Measurements from ENCODE around the gene HNRNPA2B1. TPM values are rescaled to one million over a fixed set of nuclear protein-coding genes. Genes with fewer than 3 reads are reported as not detected.
"Not testable (repeated sequence)": the region's sequence is repeated elsewhere in the genome, so short reads cannot be mapped to it uniquely, and the experiment has no call there.

HNRNPA2B1 gene
- total RNA-seq, 1 donor from 2014 or later: 353 TPM

GRCh38 chr7:26187380-26188205 lies 13.0 kb downstream of the HNRNPA2B1 start:
- intact Hi-C loops (cut with DNase I): no loop called here
- no peak for DNase-seq (ENCODE audit: low spot score)

GRCh38 chr7:26186364-26187311 lies 13.9 kb downstream of the HNRNPA2B1 start:
- intact Hi-C loops (cut with DNase I): no loop called here
- no peak for DNase-seq (ENCODE audit: low spot score)

GRCh38 chr7:26185844-26186180 lies 14.7 kb downstream of the HNRNPA2B1 start:
- intact Hi-C loops (cut with DNase I): no loop called here
- DNase-seq (ENCODE audit: low spot score): no peak

- intact Hi-C loops (cut with DNase I): no loop called here
- no peak for DNase-seq (ENCODE audit: low spot score)
These were observed 15.3 kb downstream of the HNRNPA2B1 start for GRCh38 chr7:26185131-26185843.

DNA sequence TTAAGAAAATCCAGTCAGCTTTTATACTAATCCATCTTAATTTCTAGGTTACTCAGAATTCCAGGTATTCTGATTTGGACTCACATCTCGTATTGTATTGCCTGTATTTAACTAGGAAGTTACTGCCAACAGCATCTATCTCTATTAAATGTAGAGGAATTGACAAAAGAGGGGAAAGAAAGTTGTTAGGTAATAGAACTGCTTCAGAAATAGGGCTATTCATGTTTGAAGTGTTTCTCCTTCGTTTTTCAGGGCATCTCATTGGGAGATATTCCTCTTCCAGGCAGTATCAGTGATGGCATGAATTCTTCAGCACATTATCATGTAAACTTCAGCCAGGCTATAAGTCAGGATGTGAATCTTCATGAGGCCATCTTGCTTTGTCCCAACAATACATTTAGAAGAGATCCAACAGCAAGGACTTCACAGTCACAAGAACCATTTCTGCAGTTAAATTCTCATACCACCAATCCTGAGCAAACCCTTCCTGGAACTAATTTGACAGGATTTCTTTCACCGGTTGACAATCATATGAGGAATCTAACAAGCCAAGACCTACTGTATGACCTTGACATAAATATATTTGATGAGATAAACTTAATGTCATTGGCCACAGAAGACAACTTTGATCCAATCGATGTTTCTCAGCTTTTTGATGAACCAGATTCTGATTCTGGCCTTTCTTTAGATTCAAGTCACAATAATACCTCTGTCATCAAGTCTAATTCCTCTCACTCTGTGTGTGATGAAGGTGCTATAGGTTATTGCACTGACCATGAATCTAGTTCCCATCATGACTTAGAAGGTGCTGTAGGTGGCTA lies 16.1 kb downstream of the HNRNPA2B1 start:
- DNase-seq (ENCODE audit: low spot score); intact Hi-C loops (cut with DNase I): not testable (repeated sequence)

- no peak for DNase-seq (ENCODE audit: low spot score)
- intact Hi-C loops (cut with DNase I): no loop called here
These were observed 16.8 kb downstream of the HNRNPA2B1 start for GRCh38 chr7:26183545-26184280.

DNA sequence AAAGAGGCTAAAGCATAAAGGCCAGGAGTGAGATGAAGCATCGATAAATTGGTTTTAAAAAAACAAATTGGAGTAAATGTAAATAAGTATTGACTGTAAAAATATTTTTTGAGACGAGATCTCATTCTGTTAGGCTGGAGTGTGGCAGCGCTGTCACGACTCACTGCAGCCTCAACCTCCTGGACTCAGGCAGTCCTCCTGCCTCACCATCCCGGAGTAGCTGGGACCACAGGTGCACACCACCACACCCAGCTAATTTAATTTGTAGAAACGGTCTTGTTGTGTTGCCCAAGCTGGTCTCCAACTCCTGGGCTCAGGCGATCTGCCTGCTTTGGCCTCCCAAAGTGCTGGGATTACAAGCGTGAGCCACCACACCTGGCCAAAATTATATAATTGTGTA lies 17.8 kb downstream of the HNRNPA2B1 start:
- intact Hi-C loops (cut with DNase I): no loop called here
- DNase-seq (ENCODE audit: low spot score): no peak

DNA sequence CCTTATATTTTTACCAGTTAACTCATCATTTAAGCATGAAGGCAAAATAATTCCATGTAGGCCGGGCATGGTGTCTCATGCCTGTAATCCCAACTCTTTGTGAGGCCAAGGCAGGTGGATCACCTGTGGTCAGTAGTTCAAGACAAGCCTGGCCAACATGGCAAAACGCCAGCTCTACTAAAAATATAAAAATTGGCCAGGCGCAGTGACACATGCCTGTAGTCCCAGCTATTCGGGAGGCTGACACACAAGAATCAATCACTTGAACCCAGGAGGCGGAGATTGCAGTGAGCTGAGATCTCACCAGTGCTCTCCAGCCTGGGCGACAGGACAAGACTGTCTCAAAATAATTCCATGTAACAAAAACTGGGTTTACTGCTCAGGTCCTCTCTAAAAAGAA lies 18.3 kb downstream of the HNRNPA2B1 start:
- intact Hi-C loops (cut with DNase I): no loop called here
- DNase-seq (ENCODE audit: low spot score): no peak

GRCh38 chr7:26181474-26182227 lies 18.9 kb downstream of the HNRNPA2B1 start:
- no peak for DNase-seq (ENCODE audit: low spot score)
- intact Hi-C loops (cut with DNase I): no loop called here

DNA sequence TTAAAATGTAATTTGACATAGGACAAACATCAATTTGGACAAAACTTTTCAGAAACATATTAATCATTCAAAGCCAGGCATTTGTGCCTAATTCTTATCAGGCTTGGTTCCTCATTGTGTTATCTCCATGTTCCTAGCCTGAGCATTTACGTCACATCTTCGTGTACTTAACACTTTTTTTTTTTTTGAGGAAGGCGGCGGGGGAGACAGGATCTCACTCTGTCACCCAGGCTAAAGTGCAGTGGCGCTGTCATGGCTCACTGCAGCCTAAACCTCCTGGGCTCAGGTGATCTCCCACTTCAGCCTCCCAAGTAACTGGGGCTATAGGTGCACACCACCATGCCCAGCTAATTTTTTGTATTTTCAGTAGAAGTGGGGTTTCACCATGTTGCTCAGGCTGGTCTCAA lies 19.8 kb downstream of the HNRNPA2B1 start:
- intact Hi-C loops (cut with DNase I): no loop called here
- DNase-seq (ENCODE audit: low spot score): no peak

DNA sequence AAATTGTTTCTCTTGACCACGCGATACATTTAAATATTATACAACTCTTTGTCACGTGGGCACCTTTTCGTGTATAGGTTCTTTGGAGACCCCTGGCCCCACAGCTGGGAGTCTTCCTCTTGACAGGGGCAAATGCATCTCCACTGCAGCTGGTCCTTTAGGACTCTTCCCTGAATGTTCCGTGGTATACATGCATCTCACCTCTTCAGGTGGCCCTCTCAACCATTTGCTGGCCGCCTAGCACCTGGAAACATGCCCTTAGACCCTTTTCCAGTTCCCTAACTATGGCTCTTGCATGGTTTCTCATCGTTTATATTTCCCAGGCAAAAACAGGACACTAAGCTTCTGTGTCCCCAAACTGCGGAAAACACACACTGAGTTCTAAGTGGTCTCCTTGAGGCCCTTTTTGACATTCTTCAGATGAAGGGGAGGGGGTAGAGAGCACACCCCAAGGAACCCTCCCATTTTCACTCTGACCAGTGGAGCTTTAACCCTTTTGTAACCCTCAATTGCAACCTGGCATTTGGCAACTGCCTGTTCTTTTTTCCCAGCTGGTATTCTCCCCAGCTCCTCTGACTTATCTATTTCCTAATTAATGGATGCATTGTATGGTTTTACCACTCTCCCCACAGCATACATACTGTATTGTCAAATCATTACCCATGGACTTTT lies 20.6 kb downstream of the HNRNPA2B1 start:
- intact Hi-C loops (cut with DNase I): no loop called here
- no peak for DNase-seq (ENCODE audit: low spot score)

DNA sequence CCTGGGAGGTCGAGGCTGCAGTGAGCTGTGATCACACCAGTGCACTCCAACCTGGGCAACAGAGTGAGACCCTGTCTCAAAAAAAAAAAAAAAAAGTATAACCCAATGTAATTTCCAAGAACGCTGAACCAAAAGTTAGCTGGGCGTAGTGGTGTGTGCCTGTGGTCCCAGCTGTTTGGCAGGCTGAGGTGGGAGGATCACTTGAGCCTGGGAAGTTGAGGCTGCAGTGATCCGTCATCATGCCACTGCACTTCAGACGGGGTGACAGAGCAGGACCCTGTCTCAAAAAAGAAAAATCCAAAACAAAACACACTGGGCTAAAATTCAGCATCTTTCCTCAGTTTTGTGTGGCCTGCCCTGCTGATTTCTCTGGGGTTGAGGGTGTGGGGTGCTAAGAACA lies 21.1 kb downstream of the HNRNPA2B1 start:
- no peak for DNase-seq (ENCODE audit: low spot score)
- intact Hi-C loops (cut with DNase I): no loop called here

DNA sequence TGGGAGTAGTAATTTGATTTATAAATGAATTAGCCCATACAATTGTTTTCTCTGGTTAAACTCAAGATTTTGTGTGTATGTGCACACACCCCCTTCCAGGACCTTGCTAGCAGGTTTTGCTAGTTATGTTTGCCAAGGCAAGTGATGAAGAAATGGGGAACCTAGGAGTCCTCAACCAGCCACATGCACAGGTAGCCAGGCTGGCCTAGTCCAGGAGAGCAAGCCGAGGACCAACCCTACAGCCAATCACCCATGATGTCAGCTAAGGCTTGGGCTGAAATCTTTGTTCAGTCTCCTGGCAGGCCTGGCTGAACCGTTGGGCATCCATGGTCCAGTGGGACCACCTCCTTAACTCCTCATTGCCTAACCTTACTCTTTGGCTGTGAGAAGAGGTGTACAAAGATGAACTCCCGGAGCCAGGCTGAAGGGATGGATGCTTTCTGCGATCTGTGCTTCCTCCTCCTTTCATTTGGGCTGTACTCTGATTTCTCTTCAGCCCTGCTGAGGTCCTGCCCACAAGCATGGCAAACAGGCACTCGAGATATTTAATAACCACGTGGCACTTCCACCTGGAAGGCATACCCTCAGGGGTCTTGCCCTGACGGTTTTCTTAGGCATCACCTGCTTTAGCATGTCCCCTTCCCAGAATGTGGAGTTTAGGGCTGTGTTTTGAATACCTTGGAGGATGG lies 22.1 kb downstream of the HNRNPA2B1 start:
- intact Hi-C loops (cut with DNase I): no loop called here
- DNase-seq (ENCODE audit: low spot score): no peak

DNA sequence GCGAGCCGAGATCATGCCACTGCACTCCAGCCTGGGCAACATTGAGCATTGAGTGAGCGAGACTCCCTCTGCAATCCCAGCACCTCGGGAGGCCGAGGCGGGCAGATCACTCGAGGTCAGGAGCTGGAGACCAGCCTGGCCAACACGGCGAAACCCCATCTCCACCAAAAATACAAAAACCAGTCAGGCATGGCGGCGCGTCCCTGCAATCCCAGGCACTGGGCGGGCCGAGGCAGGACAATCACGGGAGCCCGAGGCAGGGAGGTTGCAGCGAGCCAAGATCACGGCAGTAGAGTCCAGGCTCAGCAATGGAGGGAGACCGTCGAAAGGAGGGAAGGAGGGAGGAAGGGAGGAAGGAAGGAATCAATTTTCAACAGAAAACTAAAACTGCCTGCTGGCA lies 23.3 kb downstream of the HNRNPA2B1 start:
- DNase-seq (ENCODE audit: low spot score); intact Hi-C loops (cut with DNase I): not testable (repeated sequence)

DNA sequence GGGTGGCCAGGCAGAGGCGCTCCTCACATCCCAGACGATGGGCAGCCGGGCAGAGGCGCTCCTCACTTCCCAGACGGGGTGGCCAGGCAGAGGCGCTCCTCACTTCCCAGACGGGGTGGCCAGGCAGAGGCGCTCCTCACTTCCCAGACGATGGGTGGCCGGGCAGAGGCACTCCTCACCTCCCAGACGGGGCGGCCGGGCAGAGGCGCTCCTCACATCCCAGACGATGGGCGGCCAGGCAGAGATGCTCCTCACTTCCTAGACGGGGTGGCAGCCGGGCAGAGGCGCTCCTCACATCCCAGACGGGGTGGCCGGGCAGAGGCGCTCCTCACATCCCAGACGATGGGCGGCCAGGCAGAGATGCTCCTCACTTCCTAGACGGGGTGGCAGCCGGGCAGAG lies 23.9 kb downstream of the HNRNPA2B1 start:
- DNase-seq (ENCODE audit: low spot score); intact Hi-C loops (cut with DNase I): not testable (repeated sequence)

DNA sequence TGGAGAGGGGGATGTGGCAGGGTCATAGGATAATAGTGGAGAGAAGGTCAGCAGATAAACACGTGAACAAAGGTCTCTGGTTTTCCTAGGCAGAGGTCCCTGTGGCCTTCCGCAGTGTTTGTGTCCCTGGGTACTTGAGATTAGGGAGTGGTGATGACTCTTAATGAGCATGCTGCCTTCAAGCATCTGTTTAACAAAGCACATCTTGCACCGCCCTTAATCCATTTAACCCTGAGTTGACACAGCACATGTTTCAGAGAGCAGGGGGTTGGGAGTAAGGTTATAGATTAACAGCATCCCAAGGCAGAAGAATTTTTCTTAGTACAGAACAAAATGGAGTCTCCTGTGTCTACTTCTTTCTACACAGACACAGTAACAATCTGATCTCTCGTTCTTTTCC lies 24.6 kb downstream of the HNRNPA2B1 start:
- intact Hi-C loops (cut with DNase I): not testable (repeated sequence)

GRCh38 chr7:26172048-26172447 lies 28.5 kb downstream of the HNRNPA2B1 start:
- intact Hi-C loops (cut with DNase I): no loop called here
- DNase-seq (ENCODE audit: low spot score): no peak

More for the DNA sequence above, 24.6 kb downstream of the HNRNPA2B1 start:
- DNase-seq (ENCODE audit: low spot score): not testable (repeated sequence)
